Measurements from ENCODE around the gene CCDC88C.

The CCDC88C gene

DNA sequence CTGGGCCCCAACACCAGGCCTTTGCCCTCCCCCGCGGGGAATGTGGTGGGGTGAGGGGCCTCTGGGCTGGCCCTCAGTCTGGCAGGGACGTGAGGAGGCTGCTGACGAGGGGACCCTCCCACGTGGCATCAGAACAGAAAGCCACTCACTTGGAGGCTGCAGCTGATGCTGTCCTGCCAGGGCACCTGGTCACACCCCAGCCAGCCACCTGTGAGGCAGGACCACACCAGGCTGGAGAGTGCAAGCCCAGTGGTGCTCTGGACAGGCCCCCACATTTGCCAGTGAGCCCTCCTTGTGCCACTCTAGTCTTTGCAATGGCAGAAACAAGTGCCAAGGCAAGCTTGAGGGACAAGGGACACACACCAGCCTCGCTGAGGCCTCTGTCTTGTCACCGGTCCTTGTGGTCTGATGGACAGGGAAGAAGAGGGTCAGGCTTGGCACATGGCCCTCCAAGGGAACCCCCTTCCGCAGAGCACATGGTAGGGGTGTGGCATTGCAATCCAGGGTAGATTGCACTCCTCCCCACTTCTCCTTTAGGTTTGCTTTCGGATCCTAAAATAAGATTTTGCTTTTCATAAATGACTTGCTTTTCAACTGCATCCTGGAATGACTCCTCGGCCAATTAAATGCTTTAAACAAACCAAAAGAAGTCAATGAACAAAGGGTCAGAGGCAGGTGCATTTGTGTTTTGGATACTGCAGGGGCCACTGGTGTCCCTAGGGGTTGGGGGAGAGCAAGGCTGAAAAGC is 53.7 kb downstream of the CCDC88C start:
- DNase-seq (ENCODE audit: low spot score) = no peak

DNA sequence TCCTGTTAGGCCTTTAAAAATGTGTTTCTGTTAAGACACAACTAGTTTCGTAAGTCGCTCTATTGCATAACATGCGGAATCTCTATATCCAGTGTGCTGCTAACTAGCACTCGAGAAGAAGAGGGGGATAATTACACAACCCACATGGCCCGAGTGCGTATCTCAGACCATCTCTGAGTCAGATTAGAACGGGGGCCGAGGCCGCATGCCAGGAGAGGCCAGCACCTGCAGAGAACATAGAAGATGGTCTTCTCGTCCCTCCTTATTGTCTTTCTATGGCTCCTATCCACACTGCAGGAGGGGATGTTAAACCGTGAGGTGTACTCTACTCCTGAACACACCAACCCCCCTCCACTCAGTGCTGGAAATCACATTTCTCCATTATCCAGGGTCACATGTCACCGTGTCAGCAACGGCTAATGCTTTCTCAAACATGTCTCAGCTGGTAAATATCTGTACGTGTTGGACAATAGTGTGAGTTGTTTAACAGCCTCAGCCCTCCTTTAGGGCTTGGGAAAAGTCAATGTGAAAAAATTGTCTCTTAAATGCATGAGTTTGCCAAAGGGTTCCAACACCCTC is 56.3 kb downstream of the CCDC88C start:
- DNase-seq (ENCODE audit: low spot score) = no peak

DNA sequence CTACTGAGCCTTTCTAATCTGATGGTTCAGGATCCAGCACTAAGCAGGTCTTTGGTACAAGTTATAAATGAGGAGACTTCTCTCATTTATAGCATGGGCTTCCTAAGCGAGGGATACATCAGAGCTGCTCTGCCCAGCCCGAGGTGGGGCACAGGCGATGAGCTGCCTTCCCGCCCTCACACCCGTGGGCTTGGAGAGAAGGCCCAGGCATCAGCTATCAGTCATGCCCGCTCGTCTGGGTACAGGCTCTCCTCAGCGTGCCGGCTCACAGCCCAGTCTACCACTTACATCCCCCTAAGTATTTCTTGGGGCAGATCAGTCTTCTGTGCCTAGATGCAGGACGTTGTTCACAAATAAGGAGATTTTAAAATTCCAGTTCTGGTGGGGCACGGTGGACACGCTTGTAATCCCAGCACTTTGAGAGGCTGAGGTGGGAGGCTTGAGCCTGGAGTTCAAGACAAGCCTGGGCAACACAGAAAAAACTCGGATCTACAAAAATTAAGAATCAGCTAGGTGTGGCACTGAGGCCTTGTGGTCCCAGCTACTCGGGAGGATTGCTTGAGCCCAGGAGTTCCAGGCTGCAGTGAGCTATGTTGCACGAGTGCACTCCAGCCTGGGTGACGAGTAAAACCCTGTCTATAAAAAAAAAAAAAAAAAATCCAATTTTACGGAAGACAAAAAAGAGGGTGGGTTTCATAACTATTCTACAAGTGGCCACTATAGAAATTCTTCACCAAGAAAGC is 57.0 kb downstream of the CCDC88C start:
- no peak for DNase-seq (ENCODE audit: low spot score)

DNA sequence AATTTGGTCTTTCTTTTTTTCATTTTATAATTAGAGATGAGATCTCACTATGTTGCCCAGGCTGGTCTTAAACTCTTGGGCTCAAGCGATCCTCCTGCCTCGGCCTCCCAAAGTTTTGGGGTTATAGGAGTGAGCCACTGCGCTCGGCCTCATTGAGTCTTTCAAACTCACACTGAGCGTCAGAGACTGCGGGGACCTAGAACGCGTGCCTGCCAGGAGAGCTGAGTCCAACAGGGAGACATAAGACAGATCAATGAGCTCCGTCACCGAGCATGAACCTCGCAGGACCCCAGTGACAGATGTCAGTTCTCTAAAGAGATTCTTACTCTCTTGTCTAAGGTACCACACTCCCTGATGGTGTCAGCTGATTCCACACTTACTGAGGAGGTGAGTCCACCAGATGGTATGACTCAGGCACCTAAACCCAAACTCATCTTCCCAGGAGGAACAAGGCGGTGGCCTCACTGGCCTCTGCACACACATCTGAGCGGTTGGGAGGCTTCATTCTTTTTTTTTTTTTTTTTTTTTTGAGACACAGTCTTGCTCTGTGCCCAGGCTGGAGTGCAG is 58.9 kb downstream of the CCDC88C start:
- DNase-seq (ENCODE audit: low spot score) = no peak

DNA sequence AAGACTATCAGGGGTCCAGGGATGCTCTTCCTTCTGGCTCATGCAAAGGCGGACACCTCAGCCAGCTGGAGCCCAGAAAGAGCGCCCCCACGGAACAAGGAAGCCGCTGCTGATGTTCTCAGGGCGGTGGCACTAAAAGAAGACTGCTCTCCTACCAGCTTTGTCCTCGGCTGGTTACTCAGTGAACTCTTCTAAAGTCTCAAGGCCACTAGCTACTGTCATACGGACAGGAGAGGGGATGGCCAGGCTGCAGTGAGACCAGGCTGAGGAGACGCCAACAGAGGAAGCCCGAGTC is 59.6 kb downstream of the CCDC88C start:
- DNase-seq (ENCODE audit: low spot score) = no peak

DNA sequence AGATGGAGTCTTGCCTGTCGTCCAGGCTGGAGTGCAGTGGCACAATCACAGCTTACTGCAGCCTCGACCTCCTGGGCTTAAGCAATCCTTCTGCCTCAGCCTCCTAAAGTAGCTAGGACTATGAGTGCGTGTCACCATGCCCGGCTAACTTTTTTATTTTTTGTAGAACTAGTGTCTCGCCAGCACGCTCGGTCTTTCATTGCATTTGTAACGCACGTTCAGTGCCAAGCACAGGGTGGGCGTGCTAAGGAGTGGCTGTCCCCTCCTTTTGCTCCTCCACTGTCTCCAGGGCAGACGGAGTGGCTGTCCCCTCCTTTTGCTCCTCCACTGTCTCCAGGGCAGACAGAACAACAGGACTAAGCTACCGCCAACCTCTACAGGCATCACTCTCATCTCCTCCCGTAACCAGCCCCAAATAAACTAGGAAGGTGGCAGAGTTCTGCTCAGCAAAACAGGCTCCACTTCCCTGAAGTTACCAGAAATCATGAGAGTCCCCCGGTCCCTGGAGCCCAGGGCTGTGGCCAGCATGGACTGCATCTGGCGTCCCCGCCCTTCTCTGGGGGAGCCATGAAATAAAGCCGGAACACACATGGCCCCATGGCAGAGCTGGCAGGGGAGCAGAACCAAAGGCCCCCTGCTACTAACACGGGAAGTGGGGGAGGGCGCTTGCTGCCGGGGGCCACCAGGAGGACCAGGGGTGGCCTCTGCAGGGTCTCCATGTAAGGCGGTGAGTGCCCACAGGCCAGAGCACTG is 60.2 kb downstream of the CCDC88C start:
- DNase-seq (ENCODE audit: low spot score) = no peak

DNA sequence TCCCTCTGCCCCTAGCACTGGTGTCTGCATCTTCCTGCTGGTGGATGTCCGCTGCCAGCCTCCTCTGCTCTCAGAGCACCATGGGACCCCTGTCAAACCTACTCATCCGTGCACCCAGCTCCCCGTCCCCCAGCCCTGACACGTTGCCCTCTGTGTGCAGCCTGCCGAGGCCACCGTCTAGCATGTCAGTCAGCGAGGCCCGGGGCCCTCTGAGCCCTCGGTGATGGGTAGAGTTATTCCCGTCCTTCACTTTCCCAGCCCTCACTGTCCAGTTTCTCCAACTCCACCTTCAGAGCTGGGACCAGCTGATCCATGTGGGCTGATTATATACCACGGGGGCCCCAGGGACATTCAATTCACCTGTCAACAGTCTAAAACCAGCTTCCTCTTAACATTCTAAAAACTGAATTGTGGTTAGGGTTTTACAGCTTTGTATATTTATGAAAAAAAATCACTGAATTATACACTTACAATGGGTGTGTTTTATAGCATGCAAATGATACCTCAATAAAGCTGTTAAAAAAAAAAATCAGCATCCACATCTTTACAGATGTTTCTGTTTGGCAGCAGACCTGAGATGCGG is 61.3 kb downstream of the CCDC88C start:
- DNase-seq (ENCODE audit: low spot score) = no peak

DNA sequence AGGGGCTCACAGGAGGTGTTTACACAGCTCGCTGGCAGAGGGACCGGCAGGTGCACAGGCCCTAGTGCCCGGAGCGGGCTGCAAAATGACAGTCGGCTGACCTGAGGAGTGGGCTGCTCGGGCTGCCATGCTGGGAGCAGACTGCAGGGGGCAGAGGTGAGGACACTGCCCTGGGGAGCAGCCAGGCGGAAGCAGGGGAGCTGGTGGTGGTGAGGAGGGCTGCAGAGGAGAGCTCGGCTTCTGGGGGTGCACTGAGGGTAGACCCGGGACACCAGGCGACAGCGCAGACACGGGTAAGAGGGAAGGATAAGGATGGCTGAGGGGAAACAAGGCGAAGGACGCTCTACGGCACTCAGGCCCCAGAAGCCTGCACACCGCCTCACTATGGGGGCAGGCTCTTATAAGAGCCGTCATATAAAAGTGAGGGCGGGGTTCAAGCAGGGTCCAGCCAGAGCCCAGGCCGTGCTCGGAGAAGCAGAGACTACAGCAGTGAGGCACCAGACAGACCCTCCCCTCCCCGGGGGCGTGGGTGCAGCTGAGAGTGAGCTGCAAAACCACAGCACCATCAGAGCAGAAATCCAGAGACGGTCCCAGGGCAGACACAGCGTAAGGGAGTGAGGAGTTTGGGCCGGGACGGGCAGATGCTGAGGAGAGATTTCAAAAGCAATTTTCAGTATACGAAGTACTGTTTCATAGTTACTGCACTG is 62.5 kb downstream of the CCDC88C start:
- DNase-seq (ENCODE audit: low spot score) = no peak

DNA sequence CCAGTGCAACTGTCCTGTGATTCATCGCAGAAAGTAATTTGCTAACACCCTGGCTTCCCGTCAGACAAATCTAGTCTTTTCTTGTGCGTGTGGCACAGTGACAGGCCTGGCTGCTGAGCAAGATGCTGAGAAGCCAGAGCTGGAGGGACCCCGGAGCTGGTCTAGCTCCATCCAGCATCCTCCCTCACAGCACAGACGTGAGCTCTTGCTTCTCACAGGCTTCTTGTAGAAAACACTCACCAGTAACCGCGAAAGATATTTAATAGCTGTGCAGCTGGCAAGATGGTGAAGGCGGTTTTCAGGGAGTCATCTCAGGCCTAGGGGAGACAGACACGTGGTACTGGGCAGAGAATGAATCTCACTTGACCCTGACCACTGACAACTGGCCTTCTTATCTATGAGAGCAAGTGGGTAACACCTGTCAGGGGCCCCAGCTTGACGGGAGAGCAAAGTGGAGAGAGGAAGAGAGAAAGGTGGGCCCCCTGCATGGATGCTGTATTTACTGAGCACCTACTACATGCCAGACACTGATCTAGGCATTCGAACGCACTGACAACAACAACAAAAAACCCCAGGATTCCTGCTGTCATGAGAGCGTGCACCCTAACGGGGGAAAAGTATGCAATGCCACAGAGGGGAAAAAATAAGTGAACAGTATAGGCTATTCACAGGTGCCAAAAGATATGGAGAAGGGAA is 63.3 kb downstream of the CCDC88C start:
- DNase-seq (ENCODE audit: low spot score) = peak; percentile 75

DNA sequence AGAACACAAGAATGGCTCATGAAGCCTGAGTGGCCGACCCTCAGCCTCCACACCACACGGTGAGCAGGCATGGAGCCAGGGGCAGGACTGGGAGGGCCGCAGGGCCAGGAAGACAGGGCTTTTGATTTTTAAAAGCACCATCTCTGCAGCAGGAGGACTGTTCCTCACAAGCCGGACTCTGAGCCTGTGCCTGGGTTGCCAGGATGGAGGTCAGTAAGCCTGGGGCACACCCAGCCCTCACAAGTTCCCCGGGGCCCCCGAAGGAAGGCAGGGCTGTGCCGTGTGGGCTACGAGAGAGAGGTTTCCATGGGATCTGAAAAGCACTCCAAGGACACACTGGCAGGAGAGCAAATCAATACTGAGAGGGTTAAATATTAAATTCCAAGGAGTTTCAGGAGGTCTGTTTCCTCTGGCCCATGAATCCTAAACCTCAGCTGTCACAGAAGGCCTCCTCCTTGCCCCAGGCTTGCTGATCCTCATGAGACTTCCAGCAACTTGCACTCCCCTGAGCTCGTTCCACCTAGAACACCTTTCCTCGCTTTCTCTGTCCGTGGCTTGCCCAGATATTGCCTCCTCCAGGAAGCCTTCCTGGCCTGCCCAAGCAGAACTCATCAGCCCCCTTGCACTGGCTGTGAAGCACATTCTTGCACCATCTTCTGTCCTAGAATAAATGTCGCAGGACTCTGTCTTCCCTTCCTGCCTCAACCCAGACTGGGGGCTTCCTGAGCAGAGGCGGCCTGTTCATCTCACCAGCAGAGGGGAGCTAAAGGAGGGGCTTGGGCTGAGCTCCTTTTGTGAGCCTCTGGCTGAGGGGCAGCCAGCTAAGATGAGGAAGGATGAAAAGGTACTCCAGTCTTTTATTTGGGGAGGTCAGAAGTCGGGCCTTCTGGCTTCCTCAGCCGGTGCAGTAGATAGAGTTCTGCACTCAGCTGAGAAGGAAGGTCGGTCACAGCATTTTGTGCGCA is 64.6 kb downstream of the CCDC88C start:
- DNase-seq (ENCODE audit: low spot score) = no peak

DNA sequence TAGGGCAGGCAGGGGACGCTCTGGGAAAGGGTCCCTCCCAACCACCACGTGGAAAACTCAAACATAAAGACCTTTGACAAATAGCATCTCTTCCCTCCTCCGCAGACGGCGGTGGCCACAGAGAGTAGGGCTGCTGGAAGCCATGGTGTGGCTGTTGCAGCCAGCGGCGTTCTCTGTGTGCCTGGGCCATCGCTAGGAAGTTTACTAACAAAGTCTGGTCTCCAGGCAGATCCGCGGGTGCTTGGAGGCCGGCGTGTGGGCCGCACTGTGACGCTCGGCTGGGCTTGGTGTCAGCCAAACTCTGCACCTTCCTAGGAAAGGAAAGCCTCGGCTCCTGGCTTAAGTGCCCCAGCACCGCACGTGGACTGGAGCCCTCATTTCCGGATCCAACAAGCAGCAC is 65.6 kb downstream of the CCDC88C start:
- peak; percentile 49 for DNase-seq (ENCODE audit: low spot score)

DNA sequence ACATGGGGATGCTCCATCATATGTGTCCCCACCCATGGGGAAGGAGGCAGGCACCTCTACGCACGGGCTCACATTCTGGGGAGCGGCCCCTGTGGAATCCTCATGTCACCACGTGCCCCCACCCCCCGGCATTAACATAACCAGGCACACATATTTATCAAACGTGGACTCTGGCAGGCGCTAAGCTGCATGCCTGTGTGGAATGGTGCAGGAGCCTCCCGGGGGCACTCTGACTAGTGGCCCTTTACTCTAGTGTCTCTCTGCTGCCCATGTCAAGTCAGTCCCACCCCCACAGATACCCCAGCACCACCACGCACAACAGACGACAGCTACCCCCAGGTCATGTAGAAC is 66.1 kb downstream of the CCDC88C start:
- no peak for DNase-seq (ENCODE audit: low spot score)

DNA sequence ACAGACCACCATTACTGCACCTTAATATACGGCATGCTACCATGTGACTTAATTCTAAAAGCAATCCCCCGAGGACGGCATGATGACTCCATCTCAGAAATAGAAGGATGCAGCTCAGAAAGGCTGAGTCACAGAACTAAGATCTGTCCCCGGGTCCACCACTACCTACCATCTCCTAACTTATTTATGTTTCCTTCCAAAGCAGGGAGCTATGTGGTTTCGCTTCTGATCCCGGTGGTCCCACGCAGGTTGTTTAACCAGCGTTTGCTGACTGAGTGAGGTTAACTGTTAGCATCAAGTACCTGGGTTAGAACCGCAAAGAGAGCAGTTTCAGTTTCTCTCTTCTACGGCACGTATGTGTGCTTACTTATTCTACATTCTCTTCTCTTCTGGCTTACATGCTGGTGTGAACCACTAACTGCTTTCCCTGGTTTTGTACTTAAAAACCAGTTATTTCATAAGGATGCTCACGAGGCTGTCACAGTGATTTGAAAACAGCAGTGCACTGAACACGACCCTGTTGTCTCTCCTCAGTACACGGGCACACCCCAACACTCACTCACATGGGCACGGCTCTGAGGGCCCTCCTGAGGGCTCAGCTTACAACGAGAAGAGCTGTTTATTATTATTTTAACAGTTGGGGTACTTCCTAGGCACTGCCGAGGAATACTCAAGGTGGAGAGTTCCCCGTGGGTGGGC is 66.7 kb downstream of the CCDC88C start:
- DNase-seq (ENCODE audit: low spot score) = no peak

DNA sequence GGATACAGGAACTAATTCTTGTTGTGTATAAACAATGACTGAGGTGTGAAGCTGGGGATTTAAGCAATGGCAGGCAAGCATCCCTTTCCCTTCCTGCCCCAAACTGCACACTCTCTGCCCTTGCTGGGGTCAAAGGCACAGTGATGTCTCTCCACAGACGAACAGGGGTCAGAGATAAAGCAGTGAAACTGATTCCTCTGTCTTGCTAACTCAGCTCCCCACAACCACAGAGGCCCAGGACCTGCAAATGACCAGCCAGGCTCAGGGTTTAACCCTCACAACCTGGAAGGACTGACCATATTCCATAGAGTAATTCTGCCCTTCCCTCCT is 67.2 kb downstream of the CCDC88C start:
- no peak for DNase-seq (ENCODE audit: low spot score)

DNA sequence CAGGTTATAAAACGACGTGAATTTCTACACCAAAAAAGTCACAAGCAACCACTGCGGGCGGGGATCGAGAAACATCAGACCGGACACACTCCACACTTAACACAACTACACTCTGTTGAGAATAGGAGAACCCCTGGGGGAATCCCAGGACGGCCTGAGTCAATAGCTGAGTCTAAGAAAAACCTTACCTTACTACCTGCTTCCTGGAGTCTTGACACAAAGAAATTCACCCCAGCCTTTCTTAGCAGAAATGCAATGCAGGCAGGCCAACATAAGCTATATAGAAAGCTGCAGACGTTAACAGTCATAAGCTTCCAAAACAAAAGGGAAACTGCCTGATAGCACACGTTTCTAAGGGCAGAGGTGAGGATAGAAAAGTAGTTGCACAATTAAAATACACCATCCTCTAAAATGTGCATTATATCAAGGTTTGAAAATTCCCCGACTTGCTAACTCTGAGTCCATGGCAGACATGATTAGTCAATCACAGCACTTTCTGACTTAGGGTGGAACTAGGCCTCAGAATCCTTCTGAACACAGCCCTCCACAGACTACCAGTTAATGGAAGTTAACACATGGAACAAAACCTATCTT is 68.0 kb downstream of the CCDC88C start:
- DNase-seq (ENCODE audit: low spot score) = no peak

DNA sequence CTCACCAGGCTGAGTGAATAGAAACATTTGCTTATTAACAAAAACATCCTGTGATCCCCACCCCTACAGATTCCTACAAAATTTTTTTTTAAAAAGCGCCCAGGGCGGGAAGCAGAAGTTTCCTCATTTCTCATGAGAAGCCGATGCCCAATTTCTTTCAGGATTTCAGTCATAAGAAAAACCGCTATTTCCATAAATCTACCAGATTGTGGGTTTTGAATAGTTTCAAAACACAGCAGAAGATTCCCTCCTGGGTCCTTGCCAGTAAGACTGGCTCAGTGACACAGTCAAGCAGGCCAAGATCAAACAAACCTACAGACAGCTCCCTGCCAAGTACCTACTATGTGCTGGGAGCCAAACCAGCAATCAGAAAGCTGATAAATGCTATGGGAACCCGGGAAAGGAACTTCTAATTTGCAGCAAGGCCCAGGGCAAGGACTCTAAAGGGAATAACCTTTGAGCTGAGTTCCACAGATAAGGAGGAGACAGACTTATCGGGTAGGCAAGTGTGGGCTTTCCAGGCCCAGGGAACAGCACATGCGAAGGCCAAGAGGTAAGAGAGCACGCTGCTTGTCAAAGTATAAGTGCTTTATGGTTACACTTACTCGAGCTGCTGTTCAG is 68.7 kb downstream of the CCDC88C start:
- no peak for DNase-seq (ENCODE audit: low spot score)

DNA sequence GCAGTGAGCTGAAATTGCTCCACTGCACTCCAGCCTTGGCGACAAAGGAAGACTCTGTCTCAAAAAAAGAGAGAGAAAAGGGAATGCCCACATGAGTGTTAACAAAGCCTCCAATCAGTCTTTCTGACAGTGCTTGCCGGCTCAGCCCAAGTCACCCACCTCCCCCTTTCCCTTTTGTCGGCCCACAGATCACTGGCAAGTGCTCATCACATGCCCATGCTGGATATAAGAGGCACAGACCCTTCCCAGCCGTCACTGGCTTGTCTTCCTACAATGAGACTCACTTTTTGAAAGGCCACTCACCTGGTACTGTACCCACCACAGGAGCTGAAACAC is 70.8 kb downstream of the CCDC88C start:
- DNase-seq (ENCODE audit: low spot score) = no peak

DNA sequence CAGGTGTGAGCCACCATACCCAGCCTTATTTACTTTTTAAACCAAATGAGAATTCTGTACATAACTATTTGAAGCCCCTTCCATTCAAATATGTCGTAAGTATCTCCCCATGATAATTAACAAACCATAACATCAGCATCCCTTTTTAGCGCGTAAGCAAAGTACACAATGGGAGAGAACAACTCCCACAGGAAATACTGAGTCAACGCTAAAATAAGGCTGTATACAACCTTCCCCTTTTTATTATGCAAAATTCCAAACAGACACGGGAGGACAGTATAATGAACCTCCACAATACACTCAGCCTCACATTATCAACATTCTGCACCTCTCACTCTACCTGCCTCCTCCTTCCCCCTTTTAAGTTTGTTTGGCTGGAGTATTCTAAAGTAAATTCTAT is 73.5 kb downstream of the CCDC88C start:
- DNase-seq (ENCODE audit: low spot score) = no peak

DNA sequence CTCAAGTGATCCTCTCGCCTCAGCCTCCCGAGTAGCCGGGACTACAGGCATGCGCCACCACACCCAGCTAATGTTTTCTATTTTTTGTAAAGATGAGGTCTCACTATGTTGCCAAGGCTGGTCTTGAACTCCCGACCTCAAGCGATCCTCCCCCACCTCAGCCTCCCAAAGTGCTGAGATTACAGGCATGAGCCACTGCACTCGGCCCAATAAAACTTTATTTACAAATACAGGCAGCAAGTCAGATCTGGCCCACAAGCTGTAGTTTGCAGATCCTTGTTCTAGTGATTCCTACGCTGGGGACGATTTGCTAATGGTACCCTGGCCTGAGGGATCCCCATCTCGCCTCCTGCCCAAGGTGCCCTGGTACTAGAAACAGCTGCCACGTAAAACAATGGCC is 74.6 kb downstream of the CCDC88C start:
- DNase-seq (ENCODE audit: low spot score) = no peak

Measured in AG20443 (cell line).